Osteocyte (in vitro differentiated cells): ENCODE results near the gene OR56B1. TPM values are rescaled to one million over a fixed set of nuclear protein-coding genes. Genes with fewer than 3 reads are reported as not detected.

Experiments
- DNase-seq: peaks from one replicate; pipeline ENCODE4 v3.0.0; 2021; ENCODE audit warnings: mixed read lengths; ENCODE audit not compliant: unreplicated experiment; ENCODE audit errors: extremely low spot score
- H3K27ac Mint-ChIP-seq: one replicate; pipeline ENCODE4 v1.8.0; 2021; ENCODE audit warnings: mild to moderate bottlenecking, mixed read lengths; ENCODE audit not compliant: unreplicated experiment
- H3K27me3 Mint-ChIP-seq: one replicate; pipeline ENCODE4 v1.8.0; 2021; ENCODE audit warnings: mixed read lengths; ENCODE audit not compliant: unreplicated experiment
- H3K36me3 Mint-ChIP-seq: one replicate; pipeline ENCODE4 v1.8.0; 2021; ENCODE audit warnings: mixed read lengths; ENCODE audit not compliant: unreplicated experiment
- H3K4me1 Mint-ChIP-seq: one replicate; pipeline ENCODE4 v1.8.0; 2021; ENCODE audit warnings: mixed read lengths; ENCODE audit not compliant: unreplicated experiment
- H3K4me3 Mint-ChIP-seq: one replicate; pipeline ENCODE4 v1.8.0; 2021; ENCODE audit warnings: mild to moderate bottlenecking, moderate library complexity, mixed read lengths; ENCODE audit not compliant: unreplicated experiment
- H3K9me3 Mint-ChIP-seq: one replicate; pipeline ENCODE4 v1.8.0; 2021; ENCODE audit warnings: mixed read lengths; ENCODE audit not compliant: unreplicated experiment
- total RNA-seq: library from RNA; stranded (reverse); gene quantifications from 2 replicates; pipeline ENCODE4 v1.2.1, GENCODE V29; 2021
- TF ChIP-seq, protein P1 (sequence below): fragments of 200-600 bp; sonication (generic); IDR thresholded peaks from 2 replicates; pipeline ENCODE4 v1.5.0; 2021; ENCODE audit warnings: antibody characterized with exemption, mild to moderate bottlenecking, moderate library complexity

The OR56B1 gene
- total RNA-seq, 1 donor from 2014 or later = not detected

DNA sequence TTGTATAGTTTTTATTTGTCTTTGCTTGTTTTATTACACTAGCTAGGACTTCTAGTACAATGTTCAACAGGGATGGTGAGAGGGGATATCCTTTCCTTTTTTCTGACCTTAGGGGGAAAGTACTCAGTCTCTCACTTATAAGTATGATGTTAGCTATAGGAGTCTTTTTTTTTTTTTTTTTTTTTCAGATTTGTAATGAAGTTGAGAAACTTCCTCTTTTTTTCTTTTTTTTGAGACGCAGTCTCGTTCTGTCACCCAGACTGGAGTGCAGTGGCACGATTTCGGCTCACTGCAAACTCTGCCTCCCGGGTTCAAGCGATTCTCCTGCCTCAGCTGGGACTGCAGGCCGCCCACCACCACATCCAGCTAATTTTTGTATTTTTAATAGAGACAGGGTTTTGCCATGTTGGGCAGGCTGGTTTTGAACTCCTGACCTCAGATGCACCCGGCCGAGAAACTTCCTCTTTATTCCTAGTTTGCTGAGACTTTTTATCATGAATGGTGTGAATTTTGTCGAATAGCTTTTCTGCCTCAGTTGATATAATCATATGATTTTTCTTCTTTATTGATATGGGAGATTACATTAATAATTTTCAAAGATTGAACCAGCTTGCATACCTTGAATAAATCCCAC, 35.7 kb upstream of the OR56B1 start:
- H3K9me3 Mint-ChIP-seq = no peaks in the 10 kb centered on the region
- TF ChIP-seq, protein P1, sequence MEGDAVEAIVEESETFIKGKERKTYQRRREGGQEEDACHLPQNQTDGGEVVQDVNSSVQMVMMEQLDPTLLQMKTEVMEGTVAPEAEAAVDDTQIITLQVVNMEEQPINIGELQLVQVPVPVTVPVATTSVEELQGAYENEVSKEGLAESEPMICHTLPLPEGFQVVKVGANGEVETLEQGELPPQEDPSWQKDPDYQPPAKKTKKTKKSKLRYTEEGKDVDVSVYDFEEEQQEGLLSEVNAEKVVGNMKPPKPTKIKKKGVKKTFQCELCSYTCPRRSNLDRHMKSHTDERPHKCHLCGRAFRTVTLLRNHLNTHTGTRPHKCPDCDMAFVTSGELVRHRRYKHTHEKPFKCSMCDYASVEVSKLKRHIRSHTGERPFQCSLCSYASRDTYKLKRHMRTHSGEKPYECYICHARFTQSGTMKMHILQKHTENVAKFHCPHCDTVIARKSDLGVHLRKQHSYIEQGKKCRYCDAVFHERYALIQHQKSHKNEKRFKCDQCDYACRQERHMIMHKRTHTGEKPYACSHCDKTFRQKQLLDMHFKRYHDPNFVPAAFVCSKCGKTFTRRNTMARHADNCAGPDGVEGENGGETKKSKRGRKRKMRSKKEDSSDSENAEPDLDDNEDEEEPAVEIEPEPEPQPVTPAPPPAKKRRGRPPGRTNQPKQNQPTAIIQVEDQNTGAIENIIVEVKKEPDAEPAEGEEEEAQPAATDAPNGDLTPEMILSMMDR = no peak
- DNase-seq = no peak
- peaks cover 1% of the 10 kb centered on the region for H3K4me1 Mint-ChIP-seq
- H3K4me3 Mint-ChIP-seq = no peak overlapping the region
- H3K27ac Mint-ChIP-seq = no peak overlapping the region
- no peaks in the 10 kb centered on the region for H3K27me3 Mint-ChIP-seq
- peaks cover 79% of the 10 kb centered on the region for H3K36me3 Mint-ChIP-seq

DNA sequence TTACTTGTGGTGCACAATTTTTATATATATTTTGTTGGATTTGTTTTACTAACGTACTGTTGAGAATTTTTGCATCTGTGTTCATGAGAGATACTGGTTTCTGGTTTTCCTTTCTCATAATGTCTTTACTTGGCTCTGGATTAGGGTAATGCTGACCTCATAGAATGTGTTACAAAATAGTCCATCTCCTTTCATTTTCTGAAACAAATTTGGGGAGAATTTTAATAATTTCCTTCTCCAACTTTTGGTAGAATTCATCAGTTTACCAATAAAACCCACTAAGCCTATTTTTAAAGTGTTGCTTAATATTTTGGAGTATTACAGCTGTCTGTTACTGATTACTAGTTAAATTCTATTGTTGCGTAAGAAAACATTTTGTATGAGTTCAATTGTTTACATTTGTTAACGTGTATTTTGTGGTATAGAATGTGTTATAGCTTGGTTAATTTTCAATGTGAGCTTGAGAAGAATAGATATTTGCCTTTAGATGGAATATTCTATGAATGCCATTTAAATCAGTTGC, 35.1 kb upstream of the OR56B1 start:
- no peaks in the 10 kb centered on the region for H3K27me3 Mint-ChIP-seq
- DNase-seq = no peak
- H3K36me3 Mint-ChIP-seq = peaks cover 77% of the 10 kb centered on the region
- TF ChIP-seq, protein P1 = no peak
- no peak overlapping the region for H3K4me3 Mint-ChIP-seq
- H3K4me1 Mint-ChIP-seq = no peaks in the 10 kb centered on the region
- H3K9me3 Mint-ChIP-seq = no peaks in the 10 kb centered on the region
- no peak overlapping the region for H3K27ac Mint-ChIP-seq

DNA sequence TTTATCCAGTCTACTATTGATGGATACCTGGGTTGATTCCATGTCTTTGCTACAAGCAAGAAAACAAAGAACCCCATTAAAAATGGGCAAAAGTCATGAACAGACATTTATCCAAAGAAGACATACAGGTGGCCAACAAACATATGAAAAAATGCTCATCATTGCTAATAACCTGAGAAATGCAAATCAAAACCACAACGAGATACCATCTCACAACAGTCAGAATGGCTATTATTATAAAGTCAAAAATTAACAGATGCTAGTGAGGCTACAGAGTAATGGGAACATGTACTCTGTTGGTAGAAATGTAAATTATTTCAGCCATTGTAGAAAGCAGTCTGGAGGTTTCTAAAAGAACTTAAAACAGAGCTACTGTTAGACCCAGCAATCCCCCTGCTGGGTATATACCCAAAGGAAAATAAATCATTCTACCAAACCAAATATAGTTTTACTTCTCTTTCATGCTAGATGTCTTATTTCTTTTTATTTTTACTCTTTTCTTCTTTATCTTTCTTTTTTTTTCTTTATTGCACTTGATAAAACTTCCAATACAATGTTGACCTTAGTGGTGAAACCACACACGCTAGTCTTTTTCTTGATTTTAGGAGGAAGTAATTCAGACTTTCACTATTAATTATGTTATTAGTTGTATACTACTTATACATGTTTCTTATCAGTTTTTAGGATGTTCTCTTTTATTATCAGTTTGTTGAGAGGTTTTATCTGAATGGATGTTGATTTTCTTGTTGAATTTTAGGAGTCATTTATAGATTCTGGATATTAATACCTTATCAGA, 32.3 kb upstream of the OR56B1 start:
- peaks cover 78% of the 10 kb centered on the region for H3K36me3 Mint-ChIP-seq
- TF ChIP-seq, protein P1 = no peak
- no peaks in the 10 kb centered on the region for H3K27me3 Mint-ChIP-seq
- no peak overlapping the region for H3K4me3 Mint-ChIP-seq
- H3K4me1 Mint-ChIP-seq = no peaks in the 10 kb centered on the region
- H3K9me3 Mint-ChIP-seq = no peaks in the 10 kb centered on the region
- DNase-seq = no peak
- H3K27ac Mint-ChIP-seq = no peak overlapping the region

DNA sequence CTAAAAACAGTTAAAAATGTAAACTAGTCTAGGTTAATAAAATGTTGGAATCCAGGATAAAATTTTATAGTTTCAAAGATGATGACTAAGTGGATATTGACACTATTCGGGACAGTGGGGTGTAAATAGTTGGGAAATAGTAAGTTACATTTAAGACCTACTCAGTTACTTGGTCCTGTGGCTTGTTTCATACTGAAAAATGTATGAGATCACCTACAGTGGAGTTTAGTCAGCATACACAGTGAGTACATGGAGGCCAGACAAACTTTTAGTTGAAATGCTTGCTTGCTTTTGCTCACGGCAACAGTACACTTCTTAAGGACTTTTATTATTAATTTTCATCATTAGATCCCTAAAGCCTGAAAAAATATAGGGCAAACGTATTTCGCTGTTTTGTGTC, 30.6 kb upstream of the OR56B1 start:
- Mint-ChIP-seq H3K9me3 (no peaks in the 10 kb centered on the region), H3K27me3 (no peaks in the 10 kb centered on the region), H3K36me3 (peaks cover 79% of the 10 kb centered on the region), H3K4me1 (no peaks in the 10 kb centered on the region), H3K27ac (no peak overlapping the region), H3K4me3 (no peak overlapping the region)
- TF ChIP-seq, protein P1 = no peak
- no peak for DNase-seq

DNA sequence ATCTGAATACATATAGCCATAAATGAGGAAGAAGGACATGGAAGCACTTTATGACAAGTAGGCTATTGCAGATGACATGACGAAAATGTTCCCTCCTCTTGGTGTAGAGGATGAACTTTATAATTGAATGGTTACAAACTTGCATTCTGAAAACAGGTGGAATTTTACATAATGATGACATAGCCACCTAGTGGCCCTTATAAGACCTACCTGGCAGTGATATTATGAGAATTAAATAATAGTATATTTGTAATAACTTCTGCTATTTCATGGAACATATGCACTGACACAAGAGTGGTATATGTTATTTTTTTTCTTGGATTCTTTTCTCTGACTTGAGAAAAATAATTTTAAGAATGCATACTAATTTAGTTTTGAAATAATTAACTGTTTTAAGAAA, 23.7 kb upstream of the OR56B1 start:
- Mint-ChIP-seq H3K4me1 (no peaks in the 10 kb centered on the region), H3K9me3 (no peaks in the 10 kb centered on the region), H3K27ac (no peak overlapping the region), H3K4me3 (no peak overlapping the region), H3K27me3 (peaks cover 8% of the 10 kb centered on the region), H3K36me3 (peaks cover 29% of the 10 kb centered on the region)
- no peak for DNase-seq
- TF ChIP-seq, protein P1 = peak; percentile 49
